Measurements from ENCODE around the gene AIG1.

Gene AIG1

GRCh38 chr6:143192766-143193165 is 132.1 kb downstream of the AIG1 start:
- no peak overlapping the region for H3K9ac ChIP-seq (ENCODE audit: low read length in 2 of 2)
- H3K27me3 ChIP-seq (ENCODE audit: control insufficient read depth in 1 of 2, insufficient read depth in 2 of 2, low read length in 2 of 2), result no peaks in the 10 kb centered on the region
- H3K9me3 ChIP-seq (ENCODE audit: control insufficient read depth in 2 of 2, low read length in 2 of 2), result no peaks in the 10 kb centered on the region
- no peak overlapping the region for H3K27ac ChIP-seq (ENCODE audit: low read length)
- no peak overlapping the region for H3K4me3 ChIP-seq (ENCODE audit: low read length in 2 of 2)
- peaks cover 4% of the 10 kb centered on the region for H3K4me1 ChIP-seq (ENCODE audit: control insufficient read depth, insufficient read depth, low read length)
- H3K36me3 ChIP-seq (ENCODE audit: control insufficient read depth in 2 of 2, insufficient read depth in 2 of 2, low read length in 2 of 2), result no peaks in the 10 kb centered on the region

GRCh38 chr6:143193571-143194094 is 132.9 kb downstream of the AIG1 start:
- Histone ChIP-seq H3K36me3 (ENCODE audit: control insufficient read depth in 2 of 2, insufficient read depth in 2 of 2, low read length in 2 of 2) (no peaks in the 10 kb centered on the region), H3K9ac (ENCODE audit: low read length in 2 of 2) (no peak overlapping the region), H3K4me1 (ENCODE audit: control insufficient read depth, insufficient read depth, low read length) (no peaks in the 10 kb centered on the region), H3K27me3 (ENCODE audit: control insufficient read depth in 1 of 2, insufficient read depth in 2 of 2, low read length in 2 of 2) (no peaks in the 10 kb centered on the region), H3K9me3 (ENCODE audit: control insufficient read depth in 2 of 2, low read length in 2 of 2) (no peaks in the 10 kb centered on the region), H3K4me3 (ENCODE audit: low read length in 2 of 2) (no peak overlapping the region), H3K27ac (ENCODE audit: low read length) (no peak overlapping the region)

- no peaks in the 10 kb centered on the region for H3K4me1 ChIP-seq (ENCODE audit: control insufficient read depth, insufficient read depth, low read length)
- H3K9ac ChIP-seq (ENCODE audit: low read length in 2 of 2), result no peak overlapping the region
- H3K4me3 ChIP-seq (ENCODE audit: low read length in 2 of 2), result no peak overlapping the region
- H3K27ac ChIP-seq (ENCODE audit: low read length), result no peak overlapping the region
- H3K9me3 ChIP-seq (ENCODE audit: control insufficient read depth in 2 of 2, low read length in 2 of 2), result no peaks in the 10 kb centered on the region
- H3K27me3 ChIP-seq (ENCODE audit: control insufficient read depth in 1 of 2, insufficient read depth in 2 of 2, low read length in 2 of 2), result no peaks in the 10 kb centered on the region
- H3K36me3 ChIP-seq (ENCODE audit: control insufficient read depth in 2 of 2, insufficient read depth in 2 of 2, low read length in 2 of 2), result no peaks in the 10 kb centered on the region
Observed at GRCh38 chr6:143194095-143194589, 133.5 kb downstream of the AIG1 start.

GRCh38 chr6:143195349-143195845 is 134.7 kb downstream of the AIG1 start:
- H3K9ac ChIP-seq (ENCODE audit: low read length in 2 of 2), result no peak overlapping the region
- no peak overlapping the region for H3K27ac ChIP-seq (ENCODE audit: low read length)
- no peak overlapping the region for H3K4me3 ChIP-seq (ENCODE audit: low read length in 2 of 2)
- no peaks in the 10 kb centered on the region for H3K27me3 ChIP-seq (ENCODE audit: control insufficient read depth in 1 of 2, insufficient read depth in 2 of 2, low read length in 2 of 2)
- no peaks in the 10 kb centered on the region for H3K4me1 ChIP-seq (ENCODE audit: control insufficient read depth, insufficient read depth, low read length)
- H3K36me3 ChIP-seq (ENCODE audit: control insufficient read depth in 2 of 2, insufficient read depth in 2 of 2, low read length in 2 of 2), result no peaks in the 10 kb centered on the region
- H3K9me3 ChIP-seq (ENCODE audit: control insufficient read depth in 2 of 2, low read length in 2 of 2), result no peaks in the 10 kb centered on the region

GRCh38 chr6:143196525-143197225 is 136.0 kb downstream of the AIG1 start:
- Histone ChIP-seq H3K9ac (ENCODE audit: low read length in 2 of 2) (no peak overlapping the region), H3K4me3 (ENCODE audit: low read length in 2 of 2) (no peak overlapping the region), H3K27ac (ENCODE audit: low read length) (no peak overlapping the region), H3K4me1 (ENCODE audit: control insufficient read depth, insufficient read depth, low read length) (no peaks in the 10 kb centered on the region), H3K36me3 (ENCODE audit: control insufficient read depth in 2 of 2, insufficient read depth in 2 of 2, low read length in 2 of 2) (no peaks in the 10 kb centered on the region), H3K9me3 (ENCODE audit: control insufficient read depth in 2 of 2, low read length in 2 of 2) (no peaks in the 10 kb centered on the region), H3K27me3 (ENCODE audit: control insufficient read depth in 1 of 2, insufficient read depth in 2 of 2, low read length in 2 of 2) (no peaks in the 10 kb centered on the region)

GRCh38 chr6:143197377-143197776 is 136.7 kb downstream of the AIG1 start:
- Histone ChIP-seq H3K36me3 (ENCODE audit: control insufficient read depth in 2 of 2, insufficient read depth in 2 of 2, low read length in 2 of 2) (no peaks in the 10 kb centered on the region), H3K27me3 (ENCODE audit: control insufficient read depth in 1 of 2, insufficient read depth in 2 of 2, low read length in 2 of 2) (no peaks in the 10 kb centered on the region), H3K9me3 (ENCODE audit: control insufficient read depth in 2 of 2, low read length in 2 of 2) (no peaks in the 10 kb centered on the region), H3K27ac (ENCODE audit: low read length) (no peak overlapping the region), H3K4me1 (ENCODE audit: control insufficient read depth, insufficient read depth, low read length) (no peaks in the 10 kb centered on the region), H3K4me3 (ENCODE audit: low read length in 2 of 2) (no peak overlapping the region), H3K9ac (ENCODE audit: low read length in 2 of 2) (no peak overlapping the region)

GRCh38 chr6:143198312-143198711 is 137.6 kb downstream of the AIG1 start:
- Histone ChIP-seq H3K27ac (ENCODE audit: low read length) (no peak overlapping the region), H3K9ac (ENCODE audit: low read length in 2 of 2) (no peak overlapping the region), H3K36me3 (ENCODE audit: control insufficient read depth in 2 of 2, insufficient read depth in 2 of 2, low read length in 2 of 2) (no peaks in the 10 kb centered on the region), H3K27me3 (ENCODE audit: control insufficient read depth in 1 of 2, insufficient read depth in 2 of 2, low read length in 2 of 2) (no peaks in the 10 kb centered on the region), H3K9me3 (ENCODE audit: control insufficient read depth in 2 of 2, low read length in 2 of 2) (no peaks in the 10 kb centered on the region), H3K4me3 (ENCODE audit: low read length in 2 of 2) (no peak overlapping the region), H3K4me1 (ENCODE audit: control insufficient read depth, insufficient read depth, low read length) (no peaks in the 10 kb centered on the region)

- H3K4me3 ChIP-seq (ENCODE audit: low read length in 2 of 2), result no peak overlapping the region
- H3K27me3 ChIP-seq (ENCODE audit: control insufficient read depth in 1 of 2, insufficient read depth in 2 of 2, low read length in 2 of 2), result no peaks in the 10 kb centered on the region
- H3K4me1 ChIP-seq (ENCODE audit: control insufficient read depth, insufficient read depth, low read length), result no peaks in the 10 kb centered on the region
- no peak overlapping the region for H3K9ac ChIP-seq (ENCODE audit: low read length in 2 of 2)
- H3K9me3 ChIP-seq (ENCODE audit: control insufficient read depth in 2 of 2, low read length in 2 of 2), result peaks cover 0 to 2% of the 10 kb centered on the region in 2 donors
- H3K27ac ChIP-seq (ENCODE audit: low read length), result no peak overlapping the region
- no peaks in the 10 kb centered on the region for H3K36me3 ChIP-seq (ENCODE audit: control insufficient read depth in 2 of 2, insufficient read depth in 2 of 2, low read length in 2 of 2)
Observed at GRCh38 chr6:143199291-143199690, 138.6 kb downstream of the AIG1 start.

GRCh38 chr6:143200167-143200770 is 139.6 kb downstream of the AIG1 start:
- no peaks in the 10 kb centered on the region for H3K4me1 ChIP-seq (ENCODE audit: control insufficient read depth, insufficient read depth, low read length)
- H3K27me3 ChIP-seq (ENCODE audit: control insufficient read depth in 1 of 2, insufficient read depth in 2 of 2, low read length in 2 of 2), result no peaks in the 10 kb centered on the region
- no peak overlapping the region for H3K4me3 ChIP-seq (ENCODE audit: low read length in 2 of 2)
- H3K9ac ChIP-seq (ENCODE audit: low read length in 2 of 2), result no peak overlapping the region
- peaks cover 0 to 3% of the 10 kb centered on the region in 2 donors for H3K9me3 ChIP-seq (ENCODE audit: control insufficient read depth in 2 of 2, low read length in 2 of 2)
- H3K27ac ChIP-seq (ENCODE audit: low read length), result no peak overlapping the region
- H3K36me3 ChIP-seq (ENCODE audit: control insufficient read depth in 2 of 2, insufficient read depth in 2 of 2, low read length in 2 of 2), result no peaks in the 10 kb centered on the region

GRCh38 chr6:143204045-143204444 is 143.4 kb downstream of the AIG1 start:
- no peaks in the 10 kb centered on the region for H3K4me1 ChIP-seq (ENCODE audit: control insufficient read depth, insufficient read depth, low read length)
- H3K9me3 ChIP-seq (ENCODE audit: control insufficient read depth in 2 of 2, low read length in 2 of 2), result peaks cover 0 to 3% of the 10 kb centered on the region in 2 donors
- no peak overlapping the region for H3K27ac ChIP-seq (ENCODE audit: low read length)
- no peak overlapping the region for H3K4me3 ChIP-seq (ENCODE audit: low read length in 2 of 2)
- H3K9ac ChIP-seq (ENCODE audit: low read length in 2 of 2), result no peak overlapping the region
- H3K27me3 ChIP-seq (ENCODE audit: control insufficient read depth in 1 of 2, insufficient read depth in 2 of 2, low read length in 2 of 2), result no peaks in the 10 kb centered on the region
- no peaks in the 10 kb centered on the region for H3K36me3 ChIP-seq (ENCODE audit: control insufficient read depth in 2 of 2, insufficient read depth in 2 of 2, low read length in 2 of 2)

- no peak overlapping the region for H3K27ac ChIP-seq (ENCODE audit: low read length)
- H3K4me1 ChIP-seq (ENCODE audit: control insufficient read depth, insufficient read depth, low read length), result no peaks in the 10 kb centered on the region
- H3K9me3 ChIP-seq (ENCODE audit: control insufficient read depth in 2 of 2, low read length in 2 of 2), result peaks cover 0 to 3% of the 10 kb centered on the region in 2 donors
- no peak overlapping the region for H3K4me3 ChIP-seq (ENCODE audit: low read length in 2 of 2)
- H3K27me3 ChIP-seq (ENCODE audit: control insufficient read depth in 1 of 2, insufficient read depth in 2 of 2, low read length in 2 of 2), result no peaks in the 10 kb centered on the region
- no peaks in the 10 kb centered on the region for H3K36me3 ChIP-seq (ENCODE audit: control insufficient read depth in 2 of 2, insufficient read depth in 2 of 2, low read length in 2 of 2)
- H3K9ac ChIP-seq (ENCODE audit: low read length in 2 of 2), result no peak overlapping the region
Observed at GRCh38 chr6:143205131-143205535, 144.4 kb downstream of the AIG1 start.
